K562 (cell line): ENCODE measurements around the gene HAAO.

Experiments
- CBX8 ChIP-seq: fragments of 200-600 bp; sonication (generic); IDR thresholded peaks from 2 replicates; pipeline ENCODE4 v1.6.1; 2012; ENCODE audit warnings: borderline replicate concordance, mixed run types, low read depth, mild to moderate bottlenecking, moderate library complexity, mixed read lengths, low read length, control low read depth, inconsistent platforms; ENCODE audit not compliant: poor library complexity, severe bottlenecking; ENCODE audit errors: extremely low read depth
- E2F3 ChIP-seq: fragments of 250-450 bp; sonication (Bioruptor Pico); IDR thresholded peaks from 2 replicates; pipeline ENCODE4 v1.4.0; 2020; ENCODE audit warnings: mild to moderate bottlenecking
- HDAC1 ChIP-seq, 2 experiments: fragments of 450-650 bp; IDR thresholded peaks; 2 replicates each; pipeline ENCODE4 v1.6.1; 2016 to 2017; ENCODE audit warnings: inconsistent platforms in 1 of 2, mild to moderate bottlenecking in 1 of 2, moderate library complexity in 1 of 2
- KDM4B ChIP-seq, 2 experiments: fragments of 450-650 bp in 1 of 2; sonication (generic) in 1 of 2; IDR thresholded peaks; 2 replicates each; pipeline ENCODE4 v1.6.1; 2016 to 2017; ENCODE audit warnings: borderline replicate concordance in 2 of 2, antibody characterized with exemption in 1 of 2, low read depth in 1 of 2, mild to moderate bottlenecking in 1 of 2
- POLR2A ChIP-seq: fragments of 450-650 bp; conservative IDR thresholded peaks from 2 replicates; pipeline ENCODE4 v1.6.1; 2016
- POLR2G ChIP-seq: fragments of 200-400 bp; formaldehyde crosslinking; IDR thresholded peaks from 2 replicates; pipeline ENCODE4 v1.6.1; 2017; ENCODE audit warnings: low read depth, mild to moderate bottlenecking, antibody characterized with exemption, low read length, moderate library complexity
- TF ChIP-seq, protein P1 (sequence below), 3 experiments: IDR thresholded peaks in 2 of 3; conservative IDR thresholded peaks in 1 of 3; 2 replicates each; pipeline ENCODE4 v1.5.1; 2011 to 2012; ENCODE audit warnings: low read length in 3 of 3, mild to moderate bottlenecking in 3 of 3, control low read depth in 2 of 3, improper control_type of control experiment in 1 of 3, inconsistent platforms in 1 of 3, low read depth in 1 of 3, mixed read lengths in 1 of 3, moderate library complexity in 1 of 3; ENCODE audit not compliant: insufficient read depth in 2 of 3
- TF ChIP-seq, protein P2 (sequence below): fragments of 450-650 bp; IDR thresholded peaks from 2 replicates; pipeline ENCODE4 v1.7.1; 2018; ENCODE audit warnings: mild to moderate bottlenecking, low read depth; ENCODE audit not compliant: partially characterized antibody

DNA sequence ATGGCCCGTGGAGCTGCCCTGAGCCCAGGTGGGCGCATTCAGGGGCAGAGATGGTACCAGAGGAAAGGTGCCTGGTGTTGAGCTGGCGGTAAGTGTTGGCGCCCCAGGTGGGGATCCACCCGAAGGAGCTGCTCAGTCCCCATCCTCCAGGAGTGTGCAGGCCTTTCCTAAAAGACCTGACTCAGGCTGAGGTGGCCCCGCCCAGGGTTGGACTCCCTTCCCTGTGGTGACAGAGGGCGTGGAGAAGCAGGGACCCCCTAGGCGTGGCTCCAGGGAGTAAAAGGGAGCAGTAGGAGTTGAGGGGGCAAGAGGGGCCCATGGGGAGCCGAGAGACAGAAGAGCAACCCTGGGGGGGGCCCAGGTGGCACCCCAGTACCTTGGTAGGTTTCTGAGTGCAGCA lies 30.8 kb downstream of the HAAO start:
- TF ChIP-seq CBX8 (no peak), POLR2G (no peak), HDAC1 (IDR thresholded peaks at IDR 0.05) (no peak), POLR2A (no peak), E2F3 (CRISPR knock-in tag) (no peak), KDM4B (IDR thresholded peaks at IDR 0.05; ENCODE audit: borderline replicate concordance in 2 of 2, low read depth in 1 of 2) (no peak)
- TF ChIP-seq, protein P1, sequence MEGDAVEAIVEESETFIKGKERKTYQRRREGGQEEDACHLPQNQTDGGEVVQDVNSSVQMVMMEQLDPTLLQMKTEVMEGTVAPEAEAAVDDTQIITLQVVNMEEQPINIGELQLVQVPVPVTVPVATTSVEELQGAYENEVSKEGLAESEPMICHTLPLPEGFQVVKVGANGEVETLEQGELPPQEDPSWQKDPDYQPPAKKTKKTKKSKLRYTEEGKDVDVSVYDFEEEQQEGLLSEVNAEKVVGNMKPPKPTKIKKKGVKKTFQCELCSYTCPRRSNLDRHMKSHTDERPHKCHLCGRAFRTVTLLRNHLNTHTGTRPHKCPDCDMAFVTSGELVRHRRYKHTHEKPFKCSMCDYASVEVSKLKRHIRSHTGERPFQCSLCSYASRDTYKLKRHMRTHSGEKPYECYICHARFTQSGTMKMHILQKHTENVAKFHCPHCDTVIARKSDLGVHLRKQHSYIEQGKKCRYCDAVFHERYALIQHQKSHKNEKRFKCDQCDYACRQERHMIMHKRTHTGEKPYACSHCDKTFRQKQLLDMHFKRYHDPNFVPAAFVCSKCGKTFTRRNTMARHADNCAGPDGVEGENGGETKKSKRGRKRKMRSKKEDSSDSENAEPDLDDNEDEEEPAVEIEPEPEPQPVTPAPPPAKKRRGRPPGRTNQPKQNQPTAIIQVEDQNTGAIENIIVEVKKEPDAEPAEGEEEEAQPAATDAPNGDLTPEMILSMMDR (IDR thresholded peaks at IDR 0.05 in 2 of 3, conservative IDR thresholded peaks at IDR 0.05 in 1 of 3; ENCODE audit: insufficient read depth in 2 of 3, low read depth in 1 of 3, low read length in 3 of 3), result no peak
- TF ChIP-seq, protein P2, sequence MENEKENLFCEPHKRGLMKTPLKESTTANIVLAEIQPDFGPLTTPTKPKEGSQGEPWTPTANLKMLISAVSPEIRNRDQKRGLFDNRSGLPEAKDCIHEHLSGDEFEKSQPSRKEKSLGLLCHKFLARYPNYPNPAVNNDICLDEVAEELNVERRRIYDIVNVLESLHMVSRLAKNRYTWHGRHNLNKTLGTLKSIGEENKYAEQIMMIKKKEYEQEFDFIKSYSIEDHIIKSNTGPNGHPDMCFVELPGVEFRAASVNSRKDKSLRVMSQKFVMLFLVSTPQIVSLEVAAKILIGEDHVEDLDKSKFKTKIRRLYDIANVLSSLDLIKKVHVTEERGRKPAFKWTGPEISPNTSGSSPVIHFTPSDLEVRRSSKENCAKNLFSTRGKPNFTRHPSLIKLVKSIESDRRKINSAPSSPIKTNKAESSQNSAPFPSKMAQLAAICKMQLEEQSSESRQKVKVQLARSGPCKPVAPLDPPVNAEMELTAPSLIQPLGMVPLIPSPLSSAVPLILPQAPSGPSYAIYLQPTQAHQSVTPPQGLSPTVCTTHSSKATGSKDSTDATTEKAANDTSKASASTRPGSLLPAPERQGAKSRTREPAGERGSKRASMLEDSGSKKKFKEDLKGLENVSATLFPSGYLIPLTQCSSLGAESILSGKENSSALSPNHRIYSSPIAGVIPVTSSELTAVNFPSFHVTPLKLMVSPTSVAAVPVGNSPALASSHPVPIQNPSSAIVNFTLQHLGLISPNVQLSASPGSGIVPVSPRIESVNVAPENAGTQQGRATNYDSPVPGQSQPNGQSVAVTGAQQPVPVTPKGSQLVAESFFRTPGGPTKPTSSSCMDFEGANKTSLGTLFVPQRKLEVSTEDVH, result no peak
